ENCODE measurements around the gene PNN. TPM values are rescaled to one million over a fixed set of nuclear protein-coding genes. Genes with fewer than 3 reads are reported as not detected.
"Not testable (repeated sequence)": the region's sequence is repeated elsewhere in the genome, so short reads cannot be mapped to it uniquely, and the experiment has no call there.

PNN gene
- total RNA-seq, 2 experiments from 2014 or later: 85.3 to 88.8 TPM

GRCh38 chr14:39182770-39183684 is 8.0 kb downstream of the PNN start:
- H3K27ac Mint-ChIP-seq: no peak overlapping the region
- CTCF ChIA-PET: no interaction called here

GRCh38 chr14:39183685-39184003 is 8.6 kb downstream of the PNN start:
- H3K27ac Mint-ChIP-seq; H3K9me3 Mint-ChIP-seq; intact Hi-C loops (cut with micrococcal nuclease); H3K27me3 Mint-ChIP-seq; DNase-seq; H3K4me3 Mint-ChIP-seq; POLR2A ChIA-PET; CTCF ChIA-PET: not testable (repeated sequence)
- peaks cover 26% of the 10 kb centered on the region for H3K4me1 Mint-ChIP-seq (ENCODE audit: low read depth)
- H3K36me3 Mint-ChIP-seq: peaks cover 26% of the 10 kb centered on the region

More at GRCh38 chr14:39182770-39183684, 8.0 kb downstream of the PNN start:
- peaks cover 22% of the 10 kb centered on the region for H3K4me1 Mint-ChIP-seq (ENCODE audit: low read depth)
- H3K36me3 Mint-ChIP-seq: peaks cover 28% of the 10 kb centered on the region
- no peaks in the 10 kb centered on the region for H3K27me3 Mint-ChIP-seq
- no peak for DNase-seq
- H3K9me3 Mint-ChIP-seq: no peaks in the 10 kb centered on the region
- intact Hi-C loops (cut with micrococcal nuclease): no loop called here
- POLR2A ChIA-PET: no interaction called here
- H3K4me3 Mint-ChIP-seq: no peak overlapping the region

- H3K4me1 Mint-ChIP-seq (ENCODE audit: low read depth): peaks cover 18% of the 10 kb centered on the region
- intact Hi-C loops (cut with micrococcal nuclease): no loop called here
- H3K9me3 Mint-ChIP-seq: no peaks in the 10 kb centered on the region
- CTCF ChIA-PET: no interaction called here
- POLR2A ChIA-PET: interaction anchor here (0.7 to 2.2 kb wide), 5 partner anchors 10 to 247 kb away, joined by 4 to 9 read pairs (median 6); partner anchors contain the start of genes FBXO33, PNN and TRAPPC6B
- H3K4me3 Mint-ChIP-seq: no peak overlapping the region
- H3K27me3 Mint-ChIP-seq: no peaks in the 10 kb centered on the region
- peaks cover 19% of the 10 kb centered on the region for H3K36me3 Mint-ChIP-seq
- DNase-seq: no peak
- H3K27ac Mint-ChIP-seq: no peak overlapping the region
These were observed 9.7 kb downstream of the PNN start for GRCh38 chr14:39184628-39185255.

- ChIA-PET POLR2A (interaction anchor here (0.6 to 2.2 kb wide), 6 partner anchors 10 to 247 kb away, joined by 4 to 9 read pairs (median 6); partner anchors contain the start of genes FBXO33, PNN and TRAPPC6B), CTCF (interaction anchor here (0.6 kb wide), 1 partner anchor 263 kb away, joined by 3 read pairs; no protein-coding TSS in a partner anchor)
- Mint-ChIP-seq H3K4me3 (no peak overlapping the region), H3K27ac (no peak overlapping the region), H3K27me3 (no peaks in the 10 kb centered on the region), H3K4me1 (ENCODE audit: low read depth) (peaks cover 16% of the 10 kb centered on the region), H3K36me3 (peaks cover 19% of the 10 kb centered on the region), H3K9me3 (no peaks in the 10 kb centered on the region)
- intact Hi-C loops (cut with micrococcal nuclease): no loop called here
- DNase-seq: no peak
These were observed 10.4 kb downstream of the PNN start for GRCh38 chr14:39185256-39186049.

DNA sequence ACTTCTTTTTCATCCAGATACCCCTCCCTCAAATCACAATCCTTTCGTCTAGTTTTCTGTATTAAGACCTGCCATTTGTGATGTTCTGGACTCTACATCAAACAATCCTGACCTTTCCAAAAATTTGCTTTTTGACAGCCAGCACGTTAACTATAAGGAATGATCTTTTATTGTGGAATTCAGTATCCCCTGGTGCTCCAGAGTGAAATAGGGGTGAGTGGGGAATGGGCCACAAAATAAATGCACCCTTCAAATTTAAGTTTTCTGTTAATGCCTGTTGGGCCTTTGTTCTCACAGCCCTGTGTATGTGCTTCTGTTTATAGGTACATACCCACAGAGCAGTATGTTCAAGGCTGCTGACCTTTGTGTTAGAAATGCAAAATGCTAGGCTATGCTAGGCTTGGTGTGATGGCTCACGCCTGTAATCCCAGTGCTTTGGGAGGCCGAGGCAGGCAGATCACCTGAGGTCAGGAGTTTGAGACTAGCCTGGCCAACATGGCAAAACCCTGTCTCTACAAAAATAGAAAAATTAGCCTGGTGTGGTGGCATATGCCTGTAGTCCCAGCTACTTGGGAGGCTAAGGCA is 12.0 kb downstream of the PNN start:
- no peaks in the 10 kb centered on the region for H3K27me3 Mint-ChIP-seq
- no peak overlapping the region for H3K27ac Mint-ChIP-seq
- no peaks in the 10 kb centered on the region for H3K9me3 Mint-ChIP-seq
- H3K4me3 Mint-ChIP-seq: no peak overlapping the region
- POLR2A ChIA-PET: no interaction called here
- CTCF ChIA-PET: no interaction called here
- no peak for DNase-seq
- intact Hi-C loops (cut with micrococcal nuclease): no loop called here
- peaks cover 16% of the 10 kb centered on the region for H3K4me1 Mint-ChIP-seq (ENCODE audit: low read depth)
- H3K36me3 Mint-ChIP-seq: peaks cover 19% of the 10 kb centered on the region

DNA sequence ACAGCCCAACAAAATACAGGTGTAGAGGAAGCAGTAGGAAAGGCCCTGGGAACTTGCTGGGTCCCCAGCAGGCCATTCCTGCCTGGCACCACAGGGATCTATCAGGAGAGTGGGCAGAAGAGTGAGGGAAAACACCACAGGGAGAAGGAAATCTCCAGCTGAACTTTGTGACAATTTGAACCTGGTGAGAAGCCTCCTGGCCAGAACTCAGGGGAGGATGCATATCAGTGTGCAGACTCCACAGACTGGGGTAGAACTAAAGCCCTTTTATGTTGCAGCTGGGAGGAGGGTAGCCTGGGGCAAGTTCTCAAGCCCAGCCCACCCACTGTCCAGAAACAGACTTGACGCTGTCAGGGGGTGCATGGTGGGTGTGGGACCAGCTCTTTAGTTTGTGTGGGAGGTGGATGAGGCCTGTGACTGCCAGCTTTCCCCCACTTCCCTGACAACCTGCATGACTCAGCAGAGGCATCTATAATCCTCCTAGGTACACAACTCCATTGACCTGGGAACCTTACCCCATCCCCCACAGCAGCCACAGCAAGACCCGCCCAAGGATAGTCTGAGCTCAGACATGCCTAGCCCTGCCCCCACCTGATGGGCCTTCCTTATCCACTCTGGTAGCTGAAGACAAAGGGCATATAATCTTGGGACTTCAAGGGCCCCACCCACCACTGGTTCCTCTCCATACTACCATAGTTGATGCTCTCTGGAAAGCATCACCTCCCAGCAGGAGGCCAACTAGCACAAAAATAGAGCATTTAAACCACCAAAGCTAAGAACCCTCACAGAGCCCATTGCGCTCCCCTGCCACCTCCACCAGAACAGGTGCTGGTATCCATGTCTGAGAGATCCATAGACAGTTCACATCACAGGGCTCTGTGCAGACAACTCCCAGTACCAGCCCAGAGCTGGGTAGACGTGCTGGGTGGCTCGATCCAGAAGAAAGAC is 28.9 kb downstream of the PNN start:
- CTCF ChIA-PET: no interaction called here
- intact Hi-C loops (cut with micrococcal nuclease): no loop called here
- no peak for DNase-seq
- POLR2A ChIA-PET: no interaction called here
- Mint-ChIP-seq H3K9me3 (no peaks in the 10 kb centered on the region), H3K4me3 (no peak overlapping the region), H3K36me3 (no peaks in the 10 kb centered on the region), H3K4me1 (ENCODE audit: low read depth) (peaks cover 10% of the 10 kb centered on the region), H3K27me3 (no peaks in the 10 kb centered on the region), H3K27ac (no peak overlapping the region)

DNA sequence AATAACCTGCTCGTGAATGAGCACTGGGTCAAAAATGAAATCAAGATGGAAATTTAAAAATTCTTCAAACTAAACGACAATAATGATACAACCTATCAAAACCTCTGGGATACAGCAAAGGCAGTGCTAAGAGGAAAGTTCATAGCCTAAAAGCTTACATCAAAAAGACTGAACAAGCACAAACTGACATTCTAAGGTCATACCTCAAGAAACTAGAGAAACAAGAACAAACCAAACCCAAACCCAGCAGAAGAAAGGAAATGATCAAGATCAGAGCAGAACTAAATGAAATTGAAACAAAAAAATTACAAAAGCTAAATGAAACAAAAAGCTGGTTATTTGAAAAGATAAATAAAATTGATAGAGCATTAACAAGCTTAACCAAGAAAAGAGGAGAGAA is 32.4 kb downstream of the PNN start:
- intact Hi-C loops (cut with micrococcal nuclease); DNase-seq; H3K36me3 Mint-ChIP-seq; H3K4me3 Mint-ChIP-seq; POLR2A ChIA-PET; H3K4me1 Mint-ChIP-seq (ENCODE audit: low read depth); H3K27me3 Mint-ChIP-seq; H3K9me3 Mint-ChIP-seq: not testable (repeated sequence)
- CTCF ChIA-PET: interaction anchor here (1.2 kb wide), 1 partner anchor 19 kb away, joined by 3 read pairs; no protein-coding TSS in a partner anchor
- peak overlapping the region; percentile 2 for H3K27ac Mint-ChIP-seq

GRCh38 chr14:39211109-39211741 is 36.2 kb downstream of the PNN start:
- no peak for DNase-seq
- intact Hi-C loops (cut with micrococcal nuclease): no loop called here
- H3K36me3 Mint-ChIP-seq: no peaks in the 10 kb centered on the region
- H3K4me3 Mint-ChIP-seq: no peak overlapping the region
- ChIA-PET POLR2A (no interaction called here), CTCF (no interaction called here)
- no peak overlapping the region for H3K27ac Mint-ChIP-seq
- H3K27me3 Mint-ChIP-seq: no peaks in the 10 kb centered on the region
- peaks cover 10% of the 10 kb centered on the region for H3K4me1 Mint-ChIP-seq (ENCODE audit: low read depth)
- no peaks in the 10 kb centered on the region for H3K9me3 Mint-ChIP-seq

- Mint-ChIP-seq H3K27ac (no peak overlapping the region), H3K9me3 (no peaks in the 10 kb centered on the region), H3K4me1 (ENCODE audit: low read depth) (peaks cover 9% of the 10 kb centered on the region), H3K27me3 (no peaks in the 10 kb centered on the region), H3K4me3 (no peak overlapping the region), H3K36me3 (no peaks in the 10 kb centered on the region)
- ChIA-PET POLR2A (interaction anchor here (0.9 kb wide), 1 partner anchor 23 kb away, joined by 3 read pairs; no protein-coding TSS in a partner anchor), CTCF (no interaction called here)
- intact Hi-C loops (cut with micrococcal nuclease): no loop called here
- DNase-seq: no peak
These were observed 37.0 kb downstream of the PNN start for GRCh38 chr14:39212034-39212433.

- H3K36me3 Mint-ChIP-seq: no peaks in the 10 kb centered on the region
- no peak overlapping the region for H3K27ac Mint-ChIP-seq
- DNase-seq: no peak
- H3K4me3 Mint-ChIP-seq: no peak overlapping the region
- H3K9me3 Mint-ChIP-seq: no peaks in the 10 kb centered on the region
- ChIA-PET CTCF (no interaction called here), POLR2A (interaction anchor here (0.9 kb wide), 1 partner anchor 23 kb away, joined by 3 read pairs; no protein-coding TSS in a partner anchor)
- peaks cover 9% of the 10 kb centered on the region for H3K4me1 Mint-ChIP-seq (ENCODE audit: low read depth)
- intact Hi-C loops (cut with micrococcal nuclease): no loop called here
- no peaks in the 10 kb centered on the region for H3K27me3 Mint-ChIP-seq
These were observed 37.6 kb downstream of the PNN start for GRCh38 chr14:39212693-39213092.
